ENCODE data around the gene ARF3.

GRCh38 chr12:48954061-48954460, 3.2 kb downstream of the ARF3 start:
- TF ChIP-seq CTCF (IDR thresholded peaks at IDR 0.05) (no peak), POLR2A (IDR thresholded peaks at IDR 0.05) (no peak)

Measured in lower leg skin (tissue), 3 donors.